ENCODE data around the gene PRPF38B.

- TF ChIP-seq CTCF (conservative IDR thresholded peaks at IDR 0.05; ENCODE audit: low read depth, low read length) (no peak), RFX5 (IDR thresholded peaks at IDR 0.05; ENCODE audit: low read depth, low read length) (no peak), CEBPB (IDR thresholded peaks at IDR 0.05; ENCODE audit: low read depth, low read length) (no peak), POLR2A (IDR thresholded peaks at IDR 0.05; ENCODE audit: low read depth, low read length) (no peak), RAD21 (IDR thresholded peaks at IDR 0.05; ENCODE audit: low read length) (0 out of 2 replicates have a peak, but pooled peaks have one; percentile 6), MXI1 (IDR thresholded peaks at IDR 0.05; ENCODE audit: borderline replicate concordance, low read depth, low read length) (no peak), MAZ (IDR thresholded peaks at IDR 0.05; ENCODE audit: borderline replicate concordance, low read depth, low read length) (peak; percentile 35; the same call in 1 of the 2 replicates), USF2 (IDR thresholded peaks at IDR 0.05; ENCODE audit: low read depth, low read length) (no peak), SMC3 (IDR thresholded peaks at IDR 0.05; ENCODE audit: low read depth, low read length) (no peak)
Measured at GRCh38 chr1:108704496-108704895, 12.4 kb downstream of the PRPF38B start.

All from IMR-90 (cell line).